Measurements from ENCODE around the gene TRMT112.

GRCh38 chr11:64289002-64289564 lies 28.3 kb downstream of the TRMT112 start:
- TF ChIP-seq CTCF (conservative IDR thresholded peaks at IDR 0.05; ENCODE audit: low read depth in 2 of 2) (no peak), EZH2 (IDR thresholded peaks at IDR 0.05; ENCODE audit: low read depth, unreplicated experiment) (no peak), REST (IDR thresholded peaks at IDR 0.05; ENCODE audit: unreplicated experiment) (no peak), ZNF114 (CRISPR knock-in tag; IDR thresholded peaks at IDR 0.05) (no peak), ETS1 (IDR thresholded peaks at IDR 0.05) (no peak), POLR2AphosphoS5 (IDR thresholded peaks at IDR 0.05; ENCODE audit: low read depth) (no peak)

All from GM23338 (cell line).